Heart left ventricle (tissue), 16 donors: ENCODE data around the gene SCARB1. TPM values are rescaled to one million over a fixed set of nuclear protein-coding genes. Genes with fewer than 3 reads are reported as not detected.

Source experiments
- ATAC-seq, 4 donors: fragments of 200-7000 bp; cut with Tn5 transposase; one replicate each; pipeline ENCODE4 v1.9.1; 2020 to 2022; ENCODE audit warnings: moderate library complexity in 4 of 4, mild to moderate bottlenecking in 3 of 4, moderate number of reproducible peaks in 1 of 4
- DNase-seq, 5 donors: peaks; one replicate each; pipeline ENCODE4 v3.0.0-alpha.2; 2020
- H3K27ac ChIP-seq, 12 donors: fragments of 200-600 bp; sonication (generic) in 4 of 12; one replicate each; pipeline versions ENCODE4 v1.5.0 to v1.8.0; 2016 to 2022; ENCODE audit warnings: mild to moderate bottlenecking in 2 of 12
- H3K27me3 ChIP-seq, 9 donors: fragments of 200-600 bp; sonication (generic) in 2 of 9; one replicate each; pipeline versions ENCODE4 v1.5.1 to v1.8.0; 2016 to 2022; ENCODE audit warnings: mild to moderate bottlenecking in 3 of 9
- H3K36me3 ChIP-seq, 9 donors: fragments of 200-600 bp; sonication (generic) in 2 of 9; one replicate each; pipeline versions ENCODE4 v1.5.0 to v1.8.0; 2018 to 2022; ENCODE audit warnings: mild to moderate bottlenecking in 2 of 9
- H3K4me1 ChIP-seq, 12 donors: fragments of 200-600 bp; sonication (generic) in 4 of 12; one replicate each; pipeline versions ENCODE4 v1.5.0 to v1.8.0; 2016 to 2022; ENCODE audit warnings: mild to moderate bottlenecking in 3 of 12
- H3K4me3 ChIP-seq, 12 donors: fragments of 200-600 bp; sonication (generic) in 4 of 12; one replicate each; pipeline versions ENCODE4 v1.5.0 to v1.8.0; 2017 to 2022; ENCODE audit warnings: mild to moderate bottlenecking in 9 of 12, moderate library complexity in 4 of 12
- H3K9me3 ChIP-seq, 12 donors: fragments of 200-600 bp; sonication (generic) in 4 of 12; one replicate each; pipeline versions ENCODE4 v1.5.0 to v1.8.0; 2016 to 2022; ENCODE audit warnings: mild to moderate bottlenecking in 1 of 12
- POLR2A ChIP-seq, 2 donors: fragments of 450-650 bp; IDR thresholded peaks; one replicate each; pipeline ENCODE4 v1.6.1; 2017; ENCODE audit warnings: antibody characterized with exemption in 2 of 2, mild to moderate bottlenecking in 2 of 2, moderate library complexity in 2 of 2
- whole genome bisulfite sequencing, 4 donors: extraction: QIAGEN DNeasy Blood & Tissue Kit in 2 of 4; methylation state at CpG; one replicate each; pipeline versions ENCODE4 v1.1.5 to v1.1.7; 2013 to 2018; 5-methylcytosine and 5-hydroxymethylcytosine counted together
- intact Hi-C, 10 donors: fragments of 100-400 bp; cut with DNase I; formaldehyde crosslinking; loops; one replicate each; pipeline versions ENCODE4 v1.11.1 to v1.14.2; 2022
- polyA plus RNA-seq, 2 donors: library from polyadenylated mRNA; stranded (reverse); fragments of 200-250 nt; gene quantifications; one replicate each; pipeline ENCODE4 v1.2.3, GENCODE V29; 2013
- total RNA-seq, 9 donors: library from RNA; depleted of rRNA in 2 of 9; stranded (reverse); fragments of >200 nt in 2 of 9; fragmentation: NEBNext Ultra II Directional in 3 of 9; extraction: Animal tissue kit (Norgen Biotek cat#: 25700) in 3 of 9; gene quantifications; one replicate each; pipeline versions ENCODE4 v1.1.0 to v1.2.4, GENCODE V29; 2016 to 2023
- TF ChIP-seq, protein P1 (sequence below), 12 donors: fragments of 200-600 bp; sonication (generic) in 4 of 12; IDR thresholded peaks; one replicate each; pipeline versions ENCODE4 v1.5.0 to v1.8.0; 2018 to 2022; ENCODE audit warnings: antibody characterized with exemption in 12 of 12, mild to moderate bottlenecking in 5 of 12
- donor health status: ischemic (EF 13 %, LVEDD 7.1; RV severe dilation, severe dysfunction).
- donor health status: healthy with polysubstance abuse.
- donor health status: DM: no; HTN: yes; CAD: no.
- donor health status: DM: no; HTN: no; CAD: no.
- donor health status: ischemic (EF 25% LVEDD 6.9; RV normal size, moderate dysfunction).
- donor health status: ischemic (EF 25% LVEDD 5.7; RV mildly dilated, moderate dysfunction).
- donor health status: healthy.
- donor health status: DM: yes; HTN: yes; CAD: no.
- donor health status: ischemic (EF 35%, LVEDD 5.7; RV mildly dilated, moderate dysfunction).
- donor health status: nonischemic (EF 11% LVEDD 7.7; RV severe dilation, severe dysfunction).
- donor health status: DM: yes; HTN: yes; CAD: no.
- donor health status: PGD.
- donor health status: ischemic (EF 29% LVEDD 5.4; RV normal size, mild dysfunction).
- donor health status: nonischemic (EF 23%, LVEDD 6.1; RV moderate dilation, normal function).

SCARB1 gene
- total and polyA plus RNA-seq, 11 donors = 6.9 to 21.7 (median 14.0) TPM

DNA sequence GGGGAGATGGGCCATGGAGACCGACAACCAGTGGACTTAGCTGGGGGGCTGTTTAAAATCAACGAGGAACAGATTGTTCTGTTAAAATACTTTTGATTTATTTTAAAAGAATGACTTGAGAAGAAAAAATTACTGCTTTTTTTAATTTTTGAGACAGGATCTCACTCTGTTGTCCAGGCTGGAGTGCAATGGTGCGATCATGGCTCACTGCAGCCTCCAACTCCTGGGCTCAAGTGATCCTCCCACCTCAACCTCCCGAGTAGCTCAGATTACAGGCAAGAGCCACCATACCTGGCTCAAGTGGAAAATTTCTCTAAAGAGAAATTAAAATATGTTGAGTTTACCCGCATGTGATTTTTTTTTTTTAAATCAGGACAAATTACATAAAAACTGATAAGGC, 80.6 kb downstream of the SCARB1 start:
- ATAC-seq (no peak), DNase-seq (no peak)
- H3K4me3 ChIP-seq = no peak overlapping the region
- H3K9me3 ChIP-seq = no peaks in the 10 kb centered on the region
- H3K4me1 ChIP-seq = peaks cover 0 to 8% (median 0%) of the 10 kb centered on the region in 12 donors
- H3K27me3 ChIP-seq = no peaks in the 10 kb centered on the region
- intact Hi-C loops = loop anchor here in 1 of 10 donors (10.0 kb wide), 1 partner anchor 122 kb away; no protein-coding TSS in a partner anchor
- WGBS, 4 donors = 95 to 97% (median 96%) methylated on average over 5 of the region's 5 CpGs
- no peak overlapping the region for H3K27ac ChIP-seq
- peaks cover 0 to 8% (median 0%) of the 10 kb centered on the region in 9 donors for H3K36me3 ChIP-seq
- TF ChIP-seq, protein P1, sequence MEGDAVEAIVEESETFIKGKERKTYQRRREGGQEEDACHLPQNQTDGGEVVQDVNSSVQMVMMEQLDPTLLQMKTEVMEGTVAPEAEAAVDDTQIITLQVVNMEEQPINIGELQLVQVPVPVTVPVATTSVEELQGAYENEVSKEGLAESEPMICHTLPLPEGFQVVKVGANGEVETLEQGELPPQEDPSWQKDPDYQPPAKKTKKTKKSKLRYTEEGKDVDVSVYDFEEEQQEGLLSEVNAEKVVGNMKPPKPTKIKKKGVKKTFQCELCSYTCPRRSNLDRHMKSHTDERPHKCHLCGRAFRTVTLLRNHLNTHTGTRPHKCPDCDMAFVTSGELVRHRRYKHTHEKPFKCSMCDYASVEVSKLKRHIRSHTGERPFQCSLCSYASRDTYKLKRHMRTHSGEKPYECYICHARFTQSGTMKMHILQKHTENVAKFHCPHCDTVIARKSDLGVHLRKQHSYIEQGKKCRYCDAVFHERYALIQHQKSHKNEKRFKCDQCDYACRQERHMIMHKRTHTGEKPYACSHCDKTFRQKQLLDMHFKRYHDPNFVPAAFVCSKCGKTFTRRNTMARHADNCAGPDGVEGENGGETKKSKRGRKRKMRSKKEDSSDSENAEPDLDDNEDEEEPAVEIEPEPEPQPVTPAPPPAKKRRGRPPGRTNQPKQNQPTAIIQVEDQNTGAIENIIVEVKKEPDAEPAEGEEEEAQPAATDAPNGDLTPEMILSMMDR (IDR thresholded peaks at IDR 0.05) = no peak
- no peak for TF ChIP-seq POLR2A (IDR thresholded peaks at IDR 0.05)

GRCh38 chr12:124782132-124782531, 81.5 kb downstream of the SCARB1 start:
- Histone ChIP-seq H3K36me3 (peaks cover 0 to 8% (median 0%) of the 10 kb centered on the region in 9 donors), H3K4me1 (peaks cover 0 to 8% (median 0%) of the 10 kb centered on the region in 12 donors), H3K27ac (no peak overlapping the region), H3K27me3 (no peaks in the 10 kb centered on the region), H3K9me3 (no peaks in the 10 kb centered on the region), H3K4me3 (no peak overlapping the region)
- TF ChIP-seq POLR2A (IDR thresholded peaks at IDR 0.05) = no peak
- TF ChIP-seq, protein P1 (IDR thresholded peaks at IDR 0.05) = no peak
- WGBS, 4 donors = 95 to 100% (median 97%) methylated on average over 2 of the region's 2 CpGs
- ATAC-seq (no peak), DNase-seq (no peak)
- intact Hi-C loops = loop anchor here in 1 of 10 donors (10.0 kb wide), 1 partner anchor 123 kb away; no protein-coding TSS in a partner anchor

DNA sequence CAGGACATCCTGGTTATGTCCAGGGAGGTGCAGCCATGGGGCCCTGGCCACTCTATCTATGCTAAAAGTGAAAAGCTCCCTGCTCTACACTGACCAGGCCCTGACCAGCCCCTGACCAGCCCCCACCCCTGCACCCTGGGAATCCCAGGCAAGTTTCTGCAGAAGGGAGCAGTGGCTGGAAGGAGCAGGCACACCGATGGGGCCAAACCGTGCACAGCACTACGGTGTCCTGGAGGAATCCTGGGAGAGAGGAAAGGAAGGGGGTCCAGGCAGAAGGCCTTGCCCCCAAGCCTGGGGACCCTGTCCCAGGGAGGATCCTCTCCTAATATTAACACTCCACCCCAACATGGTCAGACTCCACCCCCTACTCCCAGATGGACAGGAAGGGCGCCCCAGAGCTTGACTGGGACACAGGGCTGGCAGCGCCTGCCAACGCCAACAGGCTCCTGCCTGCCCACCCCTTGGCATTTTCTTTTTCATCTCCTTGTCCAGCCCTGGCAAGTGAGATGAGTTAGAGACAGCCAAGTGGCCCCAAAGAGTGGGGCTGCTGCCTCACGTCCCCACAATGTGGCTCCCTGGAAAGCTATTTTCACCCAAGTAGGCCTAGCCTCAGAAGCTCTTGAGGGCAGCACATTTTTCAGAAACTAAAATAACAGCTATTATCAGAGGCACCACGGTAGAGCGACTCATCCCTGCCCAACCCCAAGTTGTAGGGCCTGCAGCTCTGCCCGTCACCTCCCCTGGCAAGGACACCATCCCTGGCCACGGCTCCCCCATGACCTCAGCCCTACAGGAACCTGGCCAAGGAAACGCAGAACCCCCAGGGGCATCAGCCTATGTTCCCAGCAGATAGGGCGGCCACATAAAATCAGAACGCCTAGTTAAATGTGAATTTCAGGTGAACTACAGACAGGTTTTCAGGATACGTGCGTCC, 82.6 kb downstream of the SCARB1 start:
- Histone ChIP-seq H3K4me1 (peaks cover 0 to 8% (median 0%) of the 10 kb centered on the region in 12 donors), H3K36me3 (peaks cover 0 to 5% (median 0%) of the 10 kb centered on the region in 9 donors), H3K27me3 (no peaks in the 10 kb centered on the region), H3K4me3 (no peak overlapping the region), H3K27ac (peak overlapping the region in 4 of 12 donors; percentile 39 to 65 (median 50)), H3K9me3 (no peaks in the 10 kb centered on the region)
- WGBS, 4 donors = 77 to 83% (median 80%) methylated on average over 15 to 16 of the region's 16 CpGs
- peak; percentile 19 to 53 (median 33) for ATAC-seq
- TF ChIP-seq POLR2A (IDR thresholded peaks at IDR 0.05) = no peak
- TF ChIP-seq, protein P1 (IDR thresholded peaks at IDR 0.05) = no peak
- peak in 1 of 5 donors; percentile 56 for DNase-seq
- intact Hi-C loops = loop anchor here in 1 of 10 donors (10.0 kb wide), 1 partner anchor 124 kb away; no protein-coding TSS in a partner anchor

- Histone ChIP-seq H3K4me1 (peaks cover 0 to 8% (median 0%) of the 10 kb centered on the region in 12 donors), H3K4me3 (no peak overlapping the region), H3K27me3 (no peaks in the 10 kb centered on the region), H3K36me3 (peaks cover 0 to 5% (median 0%) of the 10 kb centered on the region in 9 donors), H3K9me3 (no peaks in the 10 kb centered on the region), H3K27ac (no peak overlapping the region)
- no peak for ATAC-seq
- intact Hi-C loops = loop anchor here in 1 of 10 donors (10.0 kb wide), 1 partner anchor 124 kb away; no protein-coding TSS in a partner anchor
- 96 to 100% (median 100%) methylated on average over 3 of the region's 3 CpGs for WGBS, 4 donors
- TF ChIP-seq, protein P1 (IDR thresholded peaks at IDR 0.05) = no peak
- TF ChIP-seq POLR2A (IDR thresholded peaks at IDR 0.05) = no peak
- DNase-seq = no peak
These were observed 83.3 kb downstream of the SCARB1 start for GRCh38 chr12:124780336-124780735.
